GM21526 (cell line): Measurements from ENCODE around the gene CORIN.
"Not testable (repeated sequence)": the region's sequence is repeated elsewhere in the genome, so short reads cannot be mapped to it uniquely, and the experiment has no call there.

Experiments
- ATAC-seq: cut with Tn5 transposase; IDR thresholded peaks from one replicate; pipeline ENCODE4 v1.9.1; 2021; ENCODE audit warnings: moderate library complexity; ENCODE audit not compliant: unreplicated experiment, low FRiP score

The CORIN gene

DNA sequence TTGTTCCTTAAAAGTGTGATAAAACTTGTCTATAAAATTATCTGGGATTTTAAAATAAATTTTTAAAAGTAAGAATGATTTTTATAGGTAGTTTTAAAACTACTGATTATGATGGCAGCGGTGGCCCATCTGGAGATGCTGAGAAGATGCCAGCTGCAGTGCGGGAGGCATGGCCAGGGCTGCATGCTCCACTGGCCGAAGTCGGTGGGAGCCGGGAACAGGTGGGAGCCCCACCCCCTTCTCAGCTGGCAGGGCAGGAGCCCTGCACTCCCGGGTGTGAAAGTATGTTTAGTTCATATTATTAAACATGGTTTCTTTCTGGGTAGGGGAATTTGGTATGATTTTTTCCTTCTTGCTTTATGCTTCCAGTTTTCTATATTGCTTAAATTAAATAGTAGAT, 63.8 kb downstream of the CORIN start:
- ATAC-seq: no peak

DNA sequence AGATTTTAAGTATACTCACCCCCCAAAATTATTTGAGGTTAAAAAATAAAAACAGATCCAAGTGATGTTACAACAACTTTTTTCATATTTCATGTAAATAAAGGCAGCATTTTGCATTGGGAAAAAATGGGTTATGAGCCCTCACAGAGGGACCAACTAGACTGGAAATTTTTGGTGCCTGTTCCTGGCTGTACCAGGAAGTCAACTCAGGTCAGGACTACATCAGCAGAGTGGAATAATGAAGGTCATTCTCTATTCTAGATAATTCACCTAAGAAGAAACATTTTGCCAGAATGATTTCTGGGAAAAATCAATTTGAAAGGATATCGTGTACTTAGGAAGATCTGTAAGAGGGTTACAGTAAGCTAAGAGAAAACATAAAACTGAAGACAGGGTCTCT, 66.8 kb downstream of the CORIN start:
- ATAC-seq: no peak

DNA sequence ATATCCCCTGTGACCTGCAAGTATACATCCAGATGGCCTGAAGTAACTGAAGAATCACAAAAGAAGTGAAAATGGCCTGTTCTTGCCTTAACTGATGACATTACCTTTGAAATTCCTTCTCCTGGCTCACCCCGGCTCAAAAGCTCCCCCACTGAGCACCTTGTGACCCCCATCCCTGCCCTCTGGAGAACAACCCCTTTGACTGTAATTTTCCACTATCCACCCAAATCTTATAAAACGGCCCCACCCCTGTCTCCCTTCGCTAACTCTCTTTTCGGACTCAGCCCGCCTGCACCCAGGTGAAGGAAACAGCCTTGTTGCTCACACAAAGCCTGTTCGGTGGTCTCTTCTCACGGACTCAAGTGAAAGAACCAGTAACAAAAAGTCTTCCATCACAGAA, 69.9 kb downstream of the CORIN start:
- not testable (repeated sequence) for ATAC-seq

GRCh38 chr4:47763279-47763678, 74.6 kb downstream of the CORIN start:
- no peak for ATAC-seq

GRCh38 chr4:47762376-47763266, 75.2 kb downstream of the CORIN start:
- no peak for ATAC-seq

DNA sequence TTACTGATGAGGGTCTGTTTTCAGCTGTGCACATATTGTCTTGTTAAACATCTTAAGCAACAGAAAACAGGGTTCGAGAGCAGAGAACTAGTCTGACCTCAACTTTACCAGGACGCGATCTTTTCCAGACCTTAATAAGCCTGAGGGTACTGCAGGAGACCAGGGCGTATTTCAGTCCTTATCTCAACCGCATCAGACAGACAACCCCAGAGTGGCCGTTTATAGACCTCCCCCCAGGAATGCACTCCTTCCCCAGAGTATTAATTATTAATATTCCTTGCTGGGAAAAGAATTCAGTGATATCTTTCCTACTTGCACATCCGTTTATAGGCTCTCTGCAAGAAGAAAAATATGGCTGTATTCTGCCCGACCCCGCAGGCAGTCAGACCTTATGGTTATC, 84.6 kb downstream of the CORIN start:
- ATAC-seq: not testable (repeated sequence)

DNA sequence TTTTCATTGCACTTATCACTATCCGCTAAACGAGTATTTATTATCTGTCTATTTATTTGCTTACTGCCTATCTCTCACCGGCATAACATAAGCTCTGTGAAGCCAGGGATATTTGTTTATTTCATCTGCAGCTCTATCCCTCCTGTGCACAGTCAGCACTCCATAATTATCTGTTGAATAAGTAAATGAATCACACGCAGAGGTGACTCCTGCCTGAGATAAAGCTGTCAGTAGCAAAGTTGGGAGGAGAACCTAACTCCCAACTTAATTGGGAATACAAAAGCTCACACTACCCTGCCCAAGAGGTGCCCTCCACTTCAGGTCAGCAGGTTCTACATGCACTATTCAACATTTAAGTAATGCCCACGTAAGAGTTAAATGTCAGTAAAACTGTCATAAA, 85.7 kb downstream of the CORIN start:
- no peak for ATAC-seq

DNA sequence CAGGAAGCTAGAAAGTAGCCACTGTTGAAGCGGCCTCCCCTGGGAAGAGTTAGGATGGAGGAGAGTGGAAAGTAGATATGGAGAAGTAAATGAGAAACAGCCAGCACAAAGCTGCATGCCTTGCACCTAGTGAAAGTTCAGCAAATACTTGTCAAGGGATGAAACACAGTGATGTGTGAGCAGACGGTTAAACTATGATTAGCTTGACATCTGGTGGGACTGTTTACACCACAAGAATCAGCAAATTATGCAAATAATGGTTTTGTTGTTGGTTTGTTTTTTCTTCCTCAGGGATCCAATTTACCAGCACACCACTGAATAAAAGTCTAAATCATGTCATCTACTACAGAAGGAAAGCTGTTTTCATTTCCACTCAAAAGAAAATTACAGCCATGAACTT, 87.1 kb downstream of the CORIN start:
- no peak for ATAC-seq

DNA sequence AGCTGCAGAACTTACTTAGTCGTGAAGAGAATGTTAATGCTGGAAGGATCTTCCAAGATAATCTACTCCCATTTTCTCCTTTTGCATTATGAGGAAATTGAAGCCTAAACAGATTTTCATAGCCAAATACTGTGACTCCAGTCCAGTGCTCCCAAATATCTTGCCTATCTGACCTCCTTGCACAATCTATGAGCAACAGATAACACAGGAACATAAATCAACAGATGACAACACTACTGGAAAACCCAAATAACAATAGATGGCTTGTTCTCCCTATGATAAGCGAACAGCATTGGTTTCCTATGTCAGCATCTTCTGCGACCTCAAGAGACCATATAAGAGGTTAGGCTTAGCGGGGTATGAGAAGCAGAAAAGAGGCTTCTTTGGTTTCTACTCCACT, 88.0 kb downstream of the CORIN start:
- ATAC-seq: no peak

- ATAC-seq: no peak
Measured at GRCh38 chr4:47749060-47749459, 88.8 kb downstream of the CORIN start.

DNA sequence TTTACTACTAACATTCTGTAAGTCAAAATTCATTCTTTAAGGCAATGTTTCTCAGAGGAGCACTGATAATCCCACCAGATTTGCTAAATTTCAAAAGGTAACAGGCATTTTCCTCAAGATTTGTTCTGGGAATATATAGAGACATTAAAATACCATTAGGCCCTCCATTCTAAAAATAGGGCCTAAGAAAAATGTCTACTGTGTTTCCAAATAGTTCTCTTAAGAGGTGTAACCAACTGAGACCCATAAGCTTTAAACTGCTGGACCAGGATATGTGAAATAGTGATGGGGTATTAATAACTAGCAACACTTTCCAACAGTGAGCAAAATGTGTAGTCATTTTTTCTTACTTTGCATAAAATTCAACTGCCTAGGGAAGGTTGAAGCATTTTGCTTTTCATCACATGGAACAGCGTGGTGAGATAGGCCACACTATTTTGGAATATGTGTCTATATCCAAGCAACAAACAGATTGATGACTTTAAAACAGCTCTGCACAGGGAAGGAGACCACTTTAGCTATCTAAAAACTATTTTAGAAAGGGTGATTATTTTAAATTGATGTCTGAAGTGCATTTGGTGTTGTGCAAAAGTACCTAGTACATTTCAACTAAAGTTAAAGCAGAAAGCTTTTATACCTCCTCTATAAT, 89.9 kb downstream of the CORIN start:
- ATAC-seq: no peak

DNA sequence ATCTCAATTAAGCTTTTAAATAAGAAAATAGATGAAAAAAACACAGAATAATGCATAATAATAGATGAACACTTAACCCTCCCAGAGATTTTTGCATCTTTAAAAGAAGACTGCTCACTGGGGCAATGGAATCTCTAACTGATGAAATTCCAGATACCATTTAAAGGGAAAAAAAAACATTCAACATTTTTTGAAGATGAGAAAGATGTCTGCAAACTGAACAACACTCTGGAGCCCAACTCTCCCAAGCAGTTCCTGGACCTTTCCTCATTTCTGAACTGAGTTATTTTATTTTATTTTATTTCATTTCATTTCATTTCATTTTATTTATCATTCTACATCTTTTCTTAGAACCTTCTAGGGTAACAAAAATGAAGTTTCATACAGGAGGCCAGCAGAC, 90.7 kb downstream of the CORIN start:
- no peak for ATAC-seq

GRCh38 chr4:47746122-47746521, 91.7 kb downstream of the CORIN start:
- ATAC-seq: no peak

GRCh38 chr4:47744843-47745382, 93.0 kb downstream of the CORIN start:
- no peak for ATAC-seq

- no peak for ATAC-seq
Measured at GRCh38 chr4:47744253-47744652, 93.6 kb downstream of the CORIN start.

- ATAC-seq: no peak
Measured at GRCh38 chr4:47741200-47741599, 96.7 kb downstream of the CORIN start.

- no peak for ATAC-seq
Measured at GRCh38 chr4:47737326-47737725, 100.5 kb downstream of the CORIN start.

DNA sequence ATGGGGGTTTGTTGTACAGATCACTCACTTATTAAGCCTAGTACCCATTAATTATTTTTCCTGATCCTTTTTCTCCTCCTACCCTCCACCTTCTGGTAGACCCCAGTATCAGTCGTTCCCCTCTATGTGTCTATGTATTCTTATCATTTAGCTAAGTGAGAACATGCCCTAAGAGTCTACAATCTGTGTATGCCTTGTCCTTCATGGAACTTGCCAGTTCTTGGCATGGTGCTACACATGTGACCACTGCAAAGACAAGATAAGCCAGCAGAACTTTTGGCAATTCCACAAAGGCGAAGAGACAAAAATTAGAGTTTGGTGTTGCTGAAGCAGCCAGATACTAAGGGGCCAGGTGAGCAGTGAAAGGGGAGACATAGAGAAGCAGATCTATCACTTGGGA, 101.3 kb downstream of the CORIN start:
- ATAC-seq: no peak

DNA sequence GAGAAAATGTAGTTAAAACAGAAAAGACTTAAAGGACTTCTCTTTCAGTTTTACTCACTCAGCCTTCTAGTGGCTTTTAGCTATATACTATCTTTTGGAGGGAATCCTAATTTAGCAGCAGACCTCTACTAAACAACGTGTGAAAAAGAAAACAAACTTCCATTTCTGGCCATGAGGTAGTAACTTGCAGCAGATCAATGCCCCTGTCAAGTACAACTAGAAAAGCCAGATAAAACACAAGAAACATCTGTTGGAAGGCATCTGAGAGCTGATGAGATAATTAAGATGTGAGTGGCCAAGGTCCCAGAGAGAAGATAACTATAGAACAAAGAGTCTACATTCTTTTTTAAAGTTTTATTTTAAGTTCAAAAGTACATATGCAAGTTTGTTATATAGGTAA, 101.7 kb downstream of the CORIN start:
- no peak for ATAC-seq

GRCh38 chr4:47733302-47734175, 104.3 kb downstream of the CORIN start:
- no peak for ATAC-seq

- ATAC-seq: no peak
Measured at GRCh38 chr4:47731182-47731581, 106.7 kb downstream of the CORIN start.
